NB4 (cell line): ENCODE measurements around the gene SLC35E1.

Experiments used
- POLR2A ChIP-seq: IDR thresholded peaks from 2 replicates; pipeline ENCODE4 v1.6.1; 2011; ENCODE audit warnings: mild to moderate bottlenecking; ENCODE audit not compliant: insufficient read length; ENCODE audit errors: extremely low read depth
- TF ChIP-seq, protein P1 (sequence below): IDR thresholded peaks from one replicate; pipeline ENCODE4 v1.5.1; 2012; ENCODE audit warnings: low read depth, low read length

DNA sequence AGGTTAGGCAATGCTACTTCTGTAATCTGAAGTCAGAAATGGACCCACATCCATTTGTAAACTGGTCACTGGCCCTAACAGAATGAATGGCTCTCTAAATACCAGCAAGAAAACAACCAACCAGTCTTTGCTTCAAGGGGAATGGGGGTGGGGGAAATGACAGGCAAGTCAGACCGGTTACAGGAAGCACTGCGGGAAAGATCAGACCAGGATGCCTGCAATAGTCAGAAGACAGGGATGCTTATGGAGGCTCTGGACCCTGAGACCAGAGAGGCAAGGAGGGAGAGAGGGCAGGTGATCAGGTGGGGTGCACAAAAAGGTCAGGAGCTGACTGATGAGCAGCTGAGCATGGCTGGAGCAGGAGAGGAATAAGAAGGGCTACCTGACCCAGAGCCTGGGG lies 42.7 kb upstream of the SLC35E1 start:
- TF ChIP-seq POLR2A, result no peak
- TF ChIP-seq, protein P1, sequence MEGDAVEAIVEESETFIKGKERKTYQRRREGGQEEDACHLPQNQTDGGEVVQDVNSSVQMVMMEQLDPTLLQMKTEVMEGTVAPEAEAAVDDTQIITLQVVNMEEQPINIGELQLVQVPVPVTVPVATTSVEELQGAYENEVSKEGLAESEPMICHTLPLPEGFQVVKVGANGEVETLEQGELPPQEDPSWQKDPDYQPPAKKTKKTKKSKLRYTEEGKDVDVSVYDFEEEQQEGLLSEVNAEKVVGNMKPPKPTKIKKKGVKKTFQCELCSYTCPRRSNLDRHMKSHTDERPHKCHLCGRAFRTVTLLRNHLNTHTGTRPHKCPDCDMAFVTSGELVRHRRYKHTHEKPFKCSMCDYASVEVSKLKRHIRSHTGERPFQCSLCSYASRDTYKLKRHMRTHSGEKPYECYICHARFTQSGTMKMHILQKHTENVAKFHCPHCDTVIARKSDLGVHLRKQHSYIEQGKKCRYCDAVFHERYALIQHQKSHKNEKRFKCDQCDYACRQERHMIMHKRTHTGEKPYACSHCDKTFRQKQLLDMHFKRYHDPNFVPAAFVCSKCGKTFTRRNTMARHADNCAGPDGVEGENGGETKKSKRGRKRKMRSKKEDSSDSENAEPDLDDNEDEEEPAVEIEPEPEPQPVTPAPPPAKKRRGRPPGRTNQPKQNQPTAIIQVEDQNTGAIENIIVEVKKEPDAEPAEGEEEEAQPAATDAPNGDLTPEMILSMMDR, result no peak
